ENCODE measurements around the gene SND1. TPM values are rescaled to one million over a fixed set of nuclear protein-coding genes. Genes with fewer than 3 reads are reported as not detected.

The SND1 gene
- total and polyA plus RNA-seq, 12 donors, result 58.9 to 266 (median 132) TPM

DNA sequence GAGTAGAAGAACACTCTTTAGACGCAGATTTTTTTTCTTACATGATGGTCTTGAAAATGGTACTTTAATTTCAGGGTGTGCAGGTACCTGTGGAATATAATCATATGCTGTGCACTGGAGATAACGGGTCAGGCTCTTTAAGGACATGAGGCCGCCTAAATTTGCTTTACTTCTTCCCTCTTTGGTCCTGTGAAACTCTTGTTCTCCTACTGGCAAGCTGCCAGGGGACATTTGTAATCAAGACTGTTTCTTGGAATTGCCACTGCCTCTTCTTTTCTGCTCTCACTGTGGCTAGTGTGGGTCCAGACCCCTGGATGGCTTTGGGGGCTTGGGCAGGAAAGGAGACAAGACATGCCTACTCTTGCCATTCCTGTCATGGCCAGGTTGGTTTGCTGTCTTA lies 146.0 kb downstream of the SND1 start:
- intact Hi-C loops (cut with DNase I), result no loop called here
- Histone ChIP-seq H3K9me3 (replicated peaks in 1 of 3) (no peaks in the 10 kb centered on the region), H3K4me1 (replicated peaks in 1 of 2) (peaks cover 5 to 39% of the 10 kb centered on the region in 2 donors), H3K4me3 (no peak overlapping the region), H3K27me3 (no peaks in the 10 kb centered on the region), H3K27ac (no peak overlapping the region), H3K36me3 (replicated peaks in 1 of 2) (no peaks in the 10 kb centered on the region)
- WGBS, 4 donors, result 50 to 65% (median 57%) methylated on average over 3 of the region's 3 CpGs
- no peak for TF ChIP-seq POLR2A (IDR thresholded peaks at IDR 0.05)
- TF ChIP-seq, protein P1, sequence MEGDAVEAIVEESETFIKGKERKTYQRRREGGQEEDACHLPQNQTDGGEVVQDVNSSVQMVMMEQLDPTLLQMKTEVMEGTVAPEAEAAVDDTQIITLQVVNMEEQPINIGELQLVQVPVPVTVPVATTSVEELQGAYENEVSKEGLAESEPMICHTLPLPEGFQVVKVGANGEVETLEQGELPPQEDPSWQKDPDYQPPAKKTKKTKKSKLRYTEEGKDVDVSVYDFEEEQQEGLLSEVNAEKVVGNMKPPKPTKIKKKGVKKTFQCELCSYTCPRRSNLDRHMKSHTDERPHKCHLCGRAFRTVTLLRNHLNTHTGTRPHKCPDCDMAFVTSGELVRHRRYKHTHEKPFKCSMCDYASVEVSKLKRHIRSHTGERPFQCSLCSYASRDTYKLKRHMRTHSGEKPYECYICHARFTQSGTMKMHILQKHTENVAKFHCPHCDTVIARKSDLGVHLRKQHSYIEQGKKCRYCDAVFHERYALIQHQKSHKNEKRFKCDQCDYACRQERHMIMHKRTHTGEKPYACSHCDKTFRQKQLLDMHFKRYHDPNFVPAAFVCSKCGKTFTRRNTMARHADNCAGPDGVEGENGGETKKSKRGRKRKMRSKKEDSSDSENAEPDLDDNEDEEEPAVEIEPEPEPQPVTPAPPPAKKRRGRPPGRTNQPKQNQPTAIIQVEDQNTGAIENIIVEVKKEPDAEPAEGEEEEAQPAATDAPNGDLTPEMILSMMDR (IDR thresholded peaks at IDR 0.05), result no peak
- peak; percentile 50 to 78 (median 61) for DNase-seq

GRCh38 chr7:127798769-127799372 lies 146.9 kb downstream of the SND1 start:
- TF ChIP-seq POLR2A (IDR thresholded peaks at IDR 0.05), result no peak
- TF ChIP-seq, protein P1 (IDR thresholded peaks at IDR 0.05), result no peak
- no peaks in the 10 kb centered on the region for H3K36me3 ChIP-seq (replicated peaks in 1 of 2)
- peaks cover 5 to 35% of the 10 kb centered on the region in 2 donors for H3K4me1 ChIP-seq (replicated peaks in 1 of 2)
- intact Hi-C loops (cut with DNase I), result no loop called here
- H3K27me3 ChIP-seq, result no peaks in the 10 kb centered on the region
- no peaks in the 10 kb centered on the region for H3K9me3 ChIP-seq (replicated peaks in 1 of 3)
- WGBS, 4 donors, result 55 to 87% (median 68%) methylated on average over 6 of the region's 6 CpGs
- no peak overlapping the region for H3K27ac ChIP-seq
- no peak overlapping the region for H3K4me3 ChIP-seq
- peak in 4 of 7 donors; percentile 23 to 72 (median 40) for DNase-seq

DNA sequence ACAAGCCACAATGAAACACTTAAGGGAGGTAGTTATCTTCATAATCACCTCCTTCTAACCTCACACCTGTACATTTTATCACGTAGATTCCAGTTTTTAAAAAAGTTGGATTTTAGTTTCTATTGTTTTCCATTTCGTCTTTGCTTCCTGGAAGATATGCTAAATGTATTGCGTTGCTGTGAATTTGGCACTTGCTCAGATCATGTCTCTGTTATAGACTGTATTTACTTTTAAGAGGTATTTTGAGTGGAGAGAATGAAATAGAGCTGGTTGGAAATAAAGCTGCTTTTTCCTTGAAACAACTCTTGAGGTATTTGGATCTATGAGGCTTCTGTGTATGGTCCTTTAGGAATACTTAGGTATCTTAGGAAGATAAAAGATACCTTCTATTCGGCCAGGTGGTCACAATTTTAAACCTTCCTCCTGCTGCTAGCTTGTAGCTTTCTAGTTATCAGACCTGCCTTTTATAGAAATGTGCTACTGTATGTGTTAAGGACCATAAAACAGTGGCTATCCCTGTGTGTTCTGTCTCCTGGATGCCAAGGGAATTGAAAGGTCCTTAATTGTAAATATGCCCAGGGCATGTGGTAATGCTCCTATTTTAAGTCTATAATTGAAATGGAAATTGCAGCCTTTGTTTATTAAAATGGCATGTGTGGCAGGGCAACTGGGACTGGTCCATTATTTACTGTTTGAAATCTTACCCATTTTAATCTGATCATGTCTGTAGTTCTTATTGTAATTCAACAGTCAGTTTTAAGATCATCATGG lies 147.7 kb downstream of the SND1 start:
- no peaks in the 10 kb centered on the region for H3K27me3 ChIP-seq
- no peaks in the 10 kb centered on the region for H3K9me3 ChIP-seq (replicated peaks in 1 of 3)
- intact Hi-C loops (cut with DNase I), result no loop called here
- TF ChIP-seq, protein P1 (IDR thresholded peaks at IDR 0.05), result no peak
- TF ChIP-seq POLR2A (IDR thresholded peaks at IDR 0.05), result no peak
- no peak overlapping the region for H3K4me3 ChIP-seq
- no peak overlapping the region for H3K27ac ChIP-seq
- WGBS, 4 donors, result 86 to 93% (median 88%) methylated on average over 4 of the region's 4 CpGs
- no peaks in the 10 kb centered on the region for H3K36me3 ChIP-seq (replicated peaks in 1 of 2)
- DNase-seq, result no peak
- H3K4me1 ChIP-seq (replicated peaks in 1 of 2), result peaks cover 0 to 27% of the 10 kb centered on the region in 2 donors

- no peak for TF ChIP-seq POLR2A (IDR thresholded peaks at IDR 0.05)
- TF ChIP-seq, protein P1 (IDR thresholded peaks at IDR 0.05), result no peak
- no peak for DNase-seq
- H3K27me3 ChIP-seq, result no peaks in the 10 kb centered on the region
- no peak overlapping the region for H3K4me3 ChIP-seq
- intact Hi-C loops (cut with DNase I), result no loop called here
- H3K36me3 ChIP-seq (replicated peaks in 1 of 2), result no peaks in the 10 kb centered on the region
- no peak overlapping the region for H3K27ac ChIP-seq
- WGBS, 4 donors, result 89 to 95% (median 91%) methylated on average over 5 of the region's 5 CpGs
- H3K4me1 ChIP-seq (replicated peaks in 1 of 2), result peaks cover 0 to 14% of the 10 kb centered on the region in 2 donors
- no peaks in the 10 kb centered on the region for H3K9me3 ChIP-seq (replicated peaks in 1 of 3)
Measured at GRCh38 chr7:127802845-127803244, 150.9 kb downstream of the SND1 start.
